ENCODE data around the gene SLC37A2. TPM values are rescaled to one million over a fixed set of nuclear protein-coding genes. Genes with fewer than 3 reads are reported as not detected.
"Not testable (repeated sequence)": the region's sequence is repeated elsewhere in the genome, so short reads cannot be mapped to it uniquely, and the experiment has no call there.

The SLC37A2 gene
- total RNA-seq, 1 experiment from 2014 or later: 0.23 TPM

- BruUV-seq (replicated peaks): no TSS peak
Measured at GRCh38 chr11:125088123-125088522, 25.0 kb downstream of the SLC37A2 start.

GRCh38 chr11:125088576-125089455 is 25.7 kb downstream of the SLC37A2 start:
- no TSS peak for BruUV-seq (replicated peaks)
- no peak overlapping the region for H3K4me3 ChIP-seq (ENCODE audit: low read depth in 2 of 2, low read length in 2 of 2)
- ATAC-seq (no peak), DNase-seq (ENCODE audit: low read depth, low spot score) (no peak)
- intact Hi-C loops (cut with micrococcal nuclease; ENCODE audit: unreplicated experiment): no loop called here
- TF ChIP-seq TCF7L2 (IDR thresholded peaks at IDR 0.05; ENCODE audit: low read depth, low read length): no peak
- TF ChIP-seq CTCF (IDR thresholded peaks at IDR 0.05): no peak
- TF ChIP-seq, protein P1, sequence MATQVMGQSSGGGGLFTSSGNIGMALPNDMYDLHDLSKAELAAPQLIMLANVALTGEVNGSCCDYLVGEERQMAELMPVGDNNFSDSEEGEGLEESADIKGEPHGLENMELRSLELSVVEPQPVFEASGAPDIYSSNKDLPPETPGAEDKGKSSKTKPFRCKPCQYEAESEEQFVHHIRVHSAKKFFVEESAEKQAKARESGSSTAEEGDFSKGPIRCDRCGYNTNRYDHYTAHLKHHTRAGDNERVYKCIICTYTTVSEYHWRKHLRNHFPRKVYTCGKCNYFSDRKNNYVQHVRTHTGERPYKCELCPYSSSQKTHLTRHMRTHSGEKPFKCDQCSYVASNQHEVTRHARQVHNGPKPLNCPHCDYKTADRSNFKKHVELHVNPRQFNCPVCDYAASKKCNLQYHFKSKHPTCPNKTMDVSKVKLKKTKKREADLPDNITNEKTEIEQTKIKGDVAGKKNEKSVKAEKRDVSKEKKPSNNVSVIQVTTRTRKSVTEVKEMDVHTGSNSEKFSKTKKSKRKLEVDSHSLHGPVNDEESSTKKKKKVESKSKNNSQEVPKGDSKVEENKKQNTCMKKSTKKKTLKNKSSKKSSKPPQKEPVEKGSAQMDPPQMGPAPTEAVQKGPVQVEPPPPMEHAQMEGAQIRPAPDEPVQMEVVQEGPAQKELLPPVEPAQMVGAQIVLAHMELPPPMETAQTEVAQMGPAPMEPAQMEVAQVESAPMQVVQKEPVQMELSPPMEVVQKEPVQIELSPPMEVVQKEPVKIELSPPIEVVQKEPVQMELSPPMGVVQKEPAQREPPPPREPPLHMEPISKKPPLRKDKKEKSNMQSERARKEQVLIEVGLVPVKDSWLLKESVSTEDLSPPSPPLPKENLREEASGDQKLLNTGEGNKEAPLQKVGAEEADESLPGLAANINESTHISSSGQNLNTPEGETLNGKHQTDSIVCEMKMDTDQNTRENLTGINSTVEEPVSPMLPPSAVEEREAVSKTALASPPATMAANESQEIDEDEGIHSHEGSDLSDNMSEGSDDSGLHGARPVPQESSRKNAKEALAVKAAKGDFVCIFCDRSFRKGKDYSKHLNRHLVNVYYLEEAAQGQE (IDR thresholded peaks at IDR 0.05; ENCODE audit: insufficient read depth in 1 of 2, low read depth in 2 of 2, low read length in 1 of 2): no peak
- POLR2A ChIA-PET: no interaction called here
- H3K4me1 ChIP-seq (ENCODE audit: control insufficient read depth, insufficient read depth, low read length): no peaks in the 10 kb centered on the region
- H3K36me3 ChIP-seq (ENCODE audit: control insufficient read depth, insufficient read depth, low read length): no peaks in the 10 kb centered on the region
- no peaks in the 10 kb centered on the region for H3K27me3 ChIP-seq (ENCODE audit: control insufficient read depth, insufficient read depth, low read length)
- no peaks in the 10 kb centered on the region for H3K9me3 ChIP-seq (ENCODE audit: control insufficient read depth, insufficient read depth, low read depth, low read length)
- H3K27ac ChIP-seq (ENCODE audit: low read length): no peak overlapping the region
- CTCF ChIA-PET: no interaction called here
- in situ Hi-C loops (cut with HindIII; ENCODE audit: low pct_unique_long_range_greater_than_20kb, low sequenced_read_pairs): no loop called here

More at GRCh38 chr11:125088123-125088522, 25.0 kb downstream of the SLC37A2 start:
- ChIA-PET POLR2A (no interaction called here), CTCF (no interaction called here)
- no peaks in the 10 kb centered on the region for H3K27me3 ChIP-seq (ENCODE audit: control insufficient read depth, insufficient read depth, low read length)
- no peaks in the 10 kb centered on the region for H3K36me3 ChIP-seq (ENCODE audit: control insufficient read depth, insufficient read depth, low read length)
- DNase-seq (ENCODE audit: low read depth, low spot score): no peak
- intact Hi-C loops (cut with micrococcal nuclease; ENCODE audit: unreplicated experiment): no loop called here
- no peaks in the 10 kb centered on the region for H3K9me3 ChIP-seq (ENCODE audit: control insufficient read depth, insufficient read depth, low read depth, low read length)
- H3K4me3 ChIP-seq (ENCODE audit: low read depth in 2 of 2, low read length in 2 of 2): no peak overlapping the region
- no peak overlapping the region for H3K27ac ChIP-seq (ENCODE audit: low read length)
- H3K4me1 ChIP-seq (ENCODE audit: control insufficient read depth, insufficient read depth, low read length): no peaks in the 10 kb centered on the region
- no peak for ATAC-seq
- TF ChIP-seq, protein P1 (IDR thresholded peaks at IDR 0.05; ENCODE audit: insufficient read depth in 1 of 2, low read depth in 2 of 2, low read length in 1 of 2): no peak
- no peak for TF ChIP-seq POLR2AphosphoS5 (IDR thresholded peaks at IDR 0.05; ENCODE audit: low read depth, low read length)
- no peak for TF ChIP-seq SIN3A (IDR thresholded peaks at IDR 0.05; ENCODE audit: borderline replicate concordance, insufficient read depth, low read depth, low read length)
- TF ChIP-seq CTCF (IDR thresholded peaks at IDR 0.05): no peak
- no peak for TF ChIP-seq TCF7L2 (IDR thresholded peaks at IDR 0.05; ENCODE audit: low read depth, low read length)
- in situ Hi-C loops (cut with HindIII; ENCODE audit: low pct_unique_long_range_greater_than_20kb, low sequenced_read_pairs): no loop called here

- ATAC-seq; H3K4me1 ChIP-seq (ENCODE audit: control insufficient read depth, insufficient read depth, low read length); in situ Hi-C loops (cut with HindIII; ENCODE audit: low pct_unique_long_range_greater_than_20kb, low sequenced_read_pairs); DNase-seq (ENCODE audit: low read depth, low spot score); H3K4me3 ChIP-seq (ENCODE audit: low read depth in 2 of 2, low read length in 2 of 2); BruUV-seq (replicated peaks); H3K27me3 ChIP-seq (ENCODE audit: control insufficient read depth, insufficient read depth, low read length); H3K36me3 ChIP-seq (ENCODE audit: control insufficient read depth, insufficient read depth, low read length); H3K9me3 ChIP-seq (ENCODE audit: control insufficient read depth, insufficient read depth, low read depth, low read length); CTCF ChIA-PET; H3K27ac ChIP-seq (ENCODE audit: low read length); intact Hi-C loops (cut with micrococcal nuclease; ENCODE audit: unreplicated experiment); POLR2A ChIA-PET: not testable (repeated sequence)
Measured at GRCh38 chr11:125089481-125089880, 26.4 kb downstream of the SLC37A2 start.

Data from Panc1 (cell line).